Neural crest cell (in vitro differentiated cells): Measurements from ENCODE around the gene LCN9. TPM values are rescaled to one million over a fixed set of nuclear protein-coding genes. Genes with fewer than 3 reads are reported as not detected.
"Not testable (repeated sequence)": the region's sequence is repeated elsewhere in the genome, so short reads cannot be mapped to it uniquely, and the experiment has no call there.

Experiments used
- DNase-seq: peaks from one replicate; pipeline ENCODE4 v3.0.0; 2021; ENCODE audit warnings: low read depth, mixed read lengths, low spot score
- H3K27ac Mint-ChIP-seq: one replicate; pipeline ENCODE4 v1.8.0; 2021; ENCODE audit warnings: mild to moderate bottlenecking, mixed read lengths; ENCODE audit not compliant: unreplicated experiment
- H3K27me3 Mint-ChIP-seq: 2 replicates; pipeline ENCODE4 v1.8.0; 2021; ENCODE audit warnings: low read depth, mild to moderate bottlenecking, mixed read lengths
- H3K36me3 Mint-ChIP-seq: 2 replicates; pipeline ENCODE4 v1.8.0; 2021; ENCODE audit warnings: low read depth, mild to moderate bottlenecking, mixed read lengths
- H3K4me1 Mint-ChIP-seq: 2 replicates; pipeline ENCODE4 v1.8.0; 2021; ENCODE audit warnings: mixed read lengths
- H3K4me3 Mint-ChIP-seq: one replicate; pipeline ENCODE4 v1.8.0; 2021; ENCODE audit warnings: mild to moderate bottlenecking, mixed read lengths
- H3K9me3 Mint-ChIP-seq: 2 replicates; pipeline ENCODE4 v1.8.0; 2021; ENCODE audit warnings: mixed read lengths
- total RNA-seq: library from RNA; stranded (reverse); gene quantifications from 2 replicates; pipeline ENCODE4 v1.2.1, GENCODE V29; 2021
- TF ChIP-seq, protein P1 (sequence below): fragments of 200-600 bp; sonication (generic); conservative IDR thresholded peaks from 2 replicates; pipeline ENCODE4 v1.5.0; 2021; ENCODE audit warnings: antibody characterized with exemption, mild to moderate bottlenecking

Gene LCN9
- total RNA-seq, 1 donor from 2014 or later = 0.30 TPM

DNA sequence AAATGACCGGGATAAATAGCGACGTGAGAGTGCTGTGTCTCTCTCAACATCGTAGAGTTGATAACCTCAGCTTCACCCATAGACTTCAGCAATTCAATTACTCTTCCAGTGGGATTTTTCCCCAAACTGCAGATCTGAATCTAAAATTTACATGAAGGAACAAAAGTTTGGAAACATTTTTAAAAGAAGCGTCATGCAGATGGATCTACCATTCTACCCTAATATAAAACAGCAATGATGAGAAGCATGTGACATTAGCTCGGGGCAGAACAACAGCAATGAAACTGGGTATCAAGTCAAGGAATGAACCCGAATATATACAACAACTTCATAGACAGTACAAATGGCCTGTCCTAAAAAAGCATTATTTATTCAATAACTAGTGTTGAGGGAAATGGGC, 42.6 kb upstream of the LCN9 start:
- H3K4me3 Mint-ChIP-seq = no peak overlapping the region
- H3K27me3 Mint-ChIP-seq = peaks cover 9% of the 10 kb centered on the region
- TF ChIP-seq, protein P1, sequence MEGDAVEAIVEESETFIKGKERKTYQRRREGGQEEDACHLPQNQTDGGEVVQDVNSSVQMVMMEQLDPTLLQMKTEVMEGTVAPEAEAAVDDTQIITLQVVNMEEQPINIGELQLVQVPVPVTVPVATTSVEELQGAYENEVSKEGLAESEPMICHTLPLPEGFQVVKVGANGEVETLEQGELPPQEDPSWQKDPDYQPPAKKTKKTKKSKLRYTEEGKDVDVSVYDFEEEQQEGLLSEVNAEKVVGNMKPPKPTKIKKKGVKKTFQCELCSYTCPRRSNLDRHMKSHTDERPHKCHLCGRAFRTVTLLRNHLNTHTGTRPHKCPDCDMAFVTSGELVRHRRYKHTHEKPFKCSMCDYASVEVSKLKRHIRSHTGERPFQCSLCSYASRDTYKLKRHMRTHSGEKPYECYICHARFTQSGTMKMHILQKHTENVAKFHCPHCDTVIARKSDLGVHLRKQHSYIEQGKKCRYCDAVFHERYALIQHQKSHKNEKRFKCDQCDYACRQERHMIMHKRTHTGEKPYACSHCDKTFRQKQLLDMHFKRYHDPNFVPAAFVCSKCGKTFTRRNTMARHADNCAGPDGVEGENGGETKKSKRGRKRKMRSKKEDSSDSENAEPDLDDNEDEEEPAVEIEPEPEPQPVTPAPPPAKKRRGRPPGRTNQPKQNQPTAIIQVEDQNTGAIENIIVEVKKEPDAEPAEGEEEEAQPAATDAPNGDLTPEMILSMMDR = no peak
- DNase-seq = no peak
- H3K27ac Mint-ChIP-seq = no peak overlapping the region
- no peaks in the 10 kb centered on the region for H3K4me1 Mint-ChIP-seq
- H3K36me3 Mint-ChIP-seq = no peaks in the 10 kb centered on the region
- no peaks in the 10 kb centered on the region for H3K9me3 Mint-ChIP-seq

DNA sequence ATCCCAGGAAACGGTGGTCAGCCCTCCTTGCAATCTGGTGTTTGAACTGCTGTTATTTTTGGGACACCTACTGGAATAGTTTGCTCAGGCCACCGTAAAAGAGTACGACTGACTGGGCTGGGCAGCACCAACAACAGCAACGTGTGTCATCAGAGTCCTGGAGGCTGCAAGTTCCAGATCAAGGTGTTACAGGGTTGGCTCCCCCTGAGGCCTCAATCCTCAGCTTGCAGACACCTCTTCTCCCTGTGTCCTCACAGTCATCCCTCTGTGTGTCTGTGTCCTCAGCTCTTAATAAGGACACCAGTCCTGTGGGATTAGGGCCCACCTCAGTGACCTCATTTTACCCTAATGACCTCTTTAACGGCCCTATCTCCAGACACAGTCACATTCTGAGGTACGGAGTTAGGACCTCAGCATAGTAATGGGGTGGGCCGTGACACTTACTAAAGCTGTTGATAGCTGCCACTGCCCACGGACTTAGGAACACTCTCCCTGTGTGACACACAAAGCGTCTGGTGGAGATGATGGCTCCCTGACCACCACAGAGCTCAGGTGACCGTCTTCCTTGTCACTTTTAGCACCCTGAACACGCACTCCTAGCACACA, 40.6 kb upstream of the LCN9 start:
- Mint-ChIP-seq H3K4me3 (no peak overlapping the region), H3K27me3 (peaks cover 18% of the 10 kb centered on the region), H3K27ac (no peak overlapping the region), H3K9me3 (peaks cover 8% of the 10 kb centered on the region), H3K36me3 (no peaks in the 10 kb centered on the region), H3K4me1 (no peaks in the 10 kb centered on the region)
- TF ChIP-seq, protein P1 = no peak
- no peak for DNase-seq

DNA sequence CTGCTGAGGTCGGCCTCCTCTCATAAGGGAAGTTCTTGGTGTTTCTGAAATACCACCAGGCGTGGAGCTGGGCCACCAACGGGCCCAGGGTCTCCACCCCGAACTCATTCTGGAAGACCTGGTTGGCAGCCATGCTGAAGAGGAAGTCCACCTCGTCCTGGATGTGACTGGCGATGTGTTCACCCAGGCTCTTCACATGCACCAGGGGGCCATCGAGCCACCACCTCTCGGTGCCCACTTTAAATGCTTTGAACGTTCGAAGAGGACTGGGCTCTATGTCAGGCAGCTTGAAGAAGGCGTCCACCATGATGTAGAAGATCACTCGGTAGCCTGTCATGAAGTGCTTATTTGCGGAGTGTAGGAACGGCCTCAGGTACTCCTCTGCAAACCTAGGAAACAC, 38.8 kb upstream of the LCN9 start:
- H3K27me3 Mint-ChIP-seq = peaks cover 23% of the 10 kb centered on the region
- DNase-seq = no peak
- H3K36me3 Mint-ChIP-seq = no peaks in the 10 kb centered on the region
- no peak overlapping the region for H3K27ac Mint-ChIP-seq
- H3K4me3 Mint-ChIP-seq = no peak overlapping the region
- H3K9me3 Mint-ChIP-seq = peaks cover 8% of the 10 kb centered on the region
- no peaks in the 10 kb centered on the region for H3K4me1 Mint-ChIP-seq
- TF ChIP-seq, protein P1 = no peak

DNA sequence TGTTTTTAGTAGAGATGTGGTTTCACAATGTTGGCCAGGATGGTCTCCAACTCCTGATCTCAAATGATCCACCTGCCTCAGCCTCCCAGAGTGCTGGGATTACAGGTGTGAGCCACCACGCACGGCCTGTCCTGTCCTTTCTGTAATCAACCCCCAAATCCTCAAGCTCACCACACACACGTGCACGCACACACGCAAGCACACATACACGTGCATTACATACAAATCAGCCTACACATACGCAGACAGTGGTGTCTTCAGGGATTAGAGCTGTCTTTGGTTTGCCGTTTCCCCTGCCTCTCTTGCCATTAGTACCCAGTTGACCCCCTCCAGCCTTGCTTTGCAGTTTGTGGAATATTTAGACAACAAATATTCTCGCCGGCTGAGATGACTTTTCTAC, 30.3 kb upstream of the LCN9 start:
- Mint-ChIP-seq H3K27me3 (peaks cover 42% of the 10 kb centered on the region), H3K27ac (no peak overlapping the region), H3K36me3 (no peaks in the 10 kb centered on the region), H3K9me3 (peaks cover 4% of the 10 kb centered on the region), H3K4me3 (no peak overlapping the region), H3K4me1 (no peaks in the 10 kb centered on the region)
- TF ChIP-seq, protein P1 = no peak
- DNase-seq = no peak

DNA sequence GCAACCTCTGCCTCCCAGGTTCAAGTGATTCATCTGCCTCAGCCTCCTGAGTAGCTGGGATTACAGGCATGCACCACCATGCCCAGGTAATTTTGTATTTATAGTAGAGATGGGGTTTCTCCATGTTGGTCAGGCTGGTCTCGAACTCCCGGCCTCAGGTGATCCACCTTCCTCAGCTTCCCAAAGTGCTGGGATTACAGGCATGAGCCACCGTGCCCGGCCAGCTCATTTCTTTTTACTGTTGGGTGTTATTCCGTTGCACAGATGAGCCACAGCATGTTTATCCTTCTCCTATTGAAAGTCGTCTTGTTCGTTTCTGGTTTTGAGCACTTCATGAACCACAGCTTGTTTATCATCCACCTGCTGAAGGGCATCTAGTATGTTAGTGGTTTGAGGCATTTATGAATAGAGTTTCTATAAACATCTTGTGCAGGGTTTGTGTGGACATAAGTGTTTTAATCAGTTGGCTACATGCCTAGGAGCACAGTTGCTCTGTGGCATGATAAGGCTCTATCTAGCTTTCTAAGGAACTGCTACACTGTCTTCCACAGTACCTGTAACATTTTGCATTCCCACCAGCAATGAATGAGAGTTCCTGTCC, 26.1 kb upstream of the LCN9 start:
- not testable (repeated sequence) for H3K9me3 Mint-ChIP-seq, H3K4me1 Mint-ChIP-seq, H3K27ac Mint-ChIP-seq, H3K36me3 Mint-ChIP-seq, H3K4me3 Mint-ChIP-seq, DNase-seq
- H3K27me3 Mint-ChIP-seq = peaks cover 36% of the 10 kb centered on the region

DNA sequence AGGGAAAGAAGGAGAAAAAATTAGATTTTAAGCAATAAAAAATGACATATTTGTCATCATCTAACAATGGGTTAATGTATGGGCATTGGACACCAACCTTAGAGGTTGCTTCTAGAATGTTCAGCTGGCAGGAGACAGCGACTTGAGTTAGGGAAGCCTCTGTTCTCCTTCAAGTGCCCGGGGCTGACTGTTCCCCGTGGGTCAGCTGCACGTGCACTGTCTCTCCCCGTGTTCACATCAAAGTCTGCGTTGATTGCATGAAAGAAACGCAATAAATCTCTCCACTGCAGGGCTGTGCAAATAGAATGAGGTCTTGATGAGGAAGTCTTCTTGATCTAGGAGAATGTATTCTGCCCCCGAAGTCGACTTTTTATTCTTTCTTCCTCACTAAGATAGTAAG, 23.9 kb upstream of the LCN9 start, which contains the start of gene GLT6D1:
Gene GLT6D1 (minus strand): TSS at position 345 of the 400 bp plus-strand sequence. CDS start 353 bp downstream, outside the sequence.
- Mint-ChIP-seq H3K27ac (no peak within 1 kb of the TSS), H3K36me3 (no peaks in the 10 kb centered on the region), H3K4me3 (no peak within 1 kb of the TSS), H3K27me3 (peaks cover 36% of the 10 kb centered on the region), H3K4me1 (no peaks in the 10 kb centered on the region), H3K9me3 (peaks cover 3% of the 10 kb centered on the region)
- DNase-seq = no peak
- TF ChIP-seq, protein P1 = no peak
